ENCODE measurements around the gene DGKD.

DGKD gene

GRCh38 chr2:233411162-233411561, 56.9 kb downstream of the DGKD start:
- no peak for DNase-seq (ENCODE audit: low read depth in 3 of 3)

- DNase-seq (ENCODE audit: low read depth in 3 of 3) = no peak
Observed at GRCh38 chr2:233412405-233412804, 58.1 kb downstream of the DGKD start.

- no peak for DNase-seq (ENCODE audit: low read depth in 3 of 3)
Observed at GRCh38 chr2:233413046-233413445, 58.8 kb downstream of the DGKD start.

- DNase-seq (ENCODE audit: low read depth in 3 of 3) = peak in 2 of 3 donors; percentile 29 to 52
Observed at GRCh38 chr2:233413559-233414272, 59.4 kb downstream of the DGKD start.

GRCh38 chr2:233414273-233414654, 60.0 kb downstream of the DGKD start:
- DNase-seq (ENCODE audit: low read depth in 3 of 3) = no peak

- DNase-seq (ENCODE audit: low read depth in 3 of 3) = peak in 1 of 3 donors; percentile 50
Observed at GRCh38 chr2:233414777-233415570, 60.7 kb downstream of the DGKD start.

GRCh38 chr2:233416199-233416598, 61.9 kb downstream of the DGKD start:
- no peak for DNase-seq (ENCODE audit: low read depth in 3 of 3)

- DNase-seq (ENCODE audit: low read depth in 3 of 3) = no peak
Observed at GRCh38 chr2:233416706-233417105, 62.4 kb downstream of the DGKD start.

GRCh38 chr2:233417282-233417681, 63.0 kb downstream of the DGKD start:
- no peak for DNase-seq (ENCODE audit: low read depth in 3 of 3)

- no peak for DNase-seq (ENCODE audit: low read depth in 3 of 3)
Observed at GRCh38 chr2:233418052-233418760, 63.9 kb downstream of the DGKD start.

GRCh38 chr2:233418761-233419546, 64.7 kb downstream of the DGKD start:
- DNase-seq (ENCODE audit: low read depth in 3 of 3) = no peak

GRCh38 chr2:233419602-233420391, 65.5 kb downstream of the DGKD start:
- no peak for DNase-seq (ENCODE audit: low read depth in 3 of 3)

GRCh38 chr2:233421091-233421816, 67.0 kb downstream of the DGKD start:
- DNase-seq (ENCODE audit: low read depth in 3 of 3) = no peak

- DNase-seq (ENCODE audit: low read depth in 3 of 3) = no peak
Observed at GRCh38 chr2:233422050-233422639, 67.9 kb downstream of the DGKD start.

GRCh38 chr2:233422649-233423551, 68.6 kb downstream of the DGKD start:
- DNase-seq (ENCODE audit: low read depth in 3 of 3) = no peak

GRCh38 chr2:233423552-233423860, 69.2 kb downstream of the DGKD start:
- no peak for DNase-seq (ENCODE audit: low read depth in 3 of 3)

GRCh38 chr2:233424154-233424951, 70.1 kb downstream of the DGKD start:
- no peak for DNase-seq (ENCODE audit: low read depth in 3 of 3)

All from stimulated activated CD4-positive, alpha-beta T cell treated with anti-CD3 and anti-CD28 coated beads, TNF-alpha, amount 100 ng/mL, for 48 hours (primary cell).